SK-N-SH treated with all-trans-retinoic acid at 6 μM for 48 hours (cell line): ENCODE measurements around the gene MAMDC4.

Source experiments
- ARNTL ChIP-seq: fragments of 450-650 bp; formaldehyde crosslinking; IDR thresholded peaks from 2 replicates; pipeline ENCODE4 v1.5.0; 2020; ENCODE audit warnings: low read depth, mild to moderate bottlenecking, moderate library complexity, borderline replicate concordance
- TOX ChIP-seq: fragments of 250-450 bp; sonication (Bioruptor Pico); IDR thresholded peaks from 2 replicates; pipeline ENCODE4 v1.8.0; 2021; ENCODE audit warnings: mild to moderate bottlenecking, moderate library complexity, borderline replicate concordance

DNA sequence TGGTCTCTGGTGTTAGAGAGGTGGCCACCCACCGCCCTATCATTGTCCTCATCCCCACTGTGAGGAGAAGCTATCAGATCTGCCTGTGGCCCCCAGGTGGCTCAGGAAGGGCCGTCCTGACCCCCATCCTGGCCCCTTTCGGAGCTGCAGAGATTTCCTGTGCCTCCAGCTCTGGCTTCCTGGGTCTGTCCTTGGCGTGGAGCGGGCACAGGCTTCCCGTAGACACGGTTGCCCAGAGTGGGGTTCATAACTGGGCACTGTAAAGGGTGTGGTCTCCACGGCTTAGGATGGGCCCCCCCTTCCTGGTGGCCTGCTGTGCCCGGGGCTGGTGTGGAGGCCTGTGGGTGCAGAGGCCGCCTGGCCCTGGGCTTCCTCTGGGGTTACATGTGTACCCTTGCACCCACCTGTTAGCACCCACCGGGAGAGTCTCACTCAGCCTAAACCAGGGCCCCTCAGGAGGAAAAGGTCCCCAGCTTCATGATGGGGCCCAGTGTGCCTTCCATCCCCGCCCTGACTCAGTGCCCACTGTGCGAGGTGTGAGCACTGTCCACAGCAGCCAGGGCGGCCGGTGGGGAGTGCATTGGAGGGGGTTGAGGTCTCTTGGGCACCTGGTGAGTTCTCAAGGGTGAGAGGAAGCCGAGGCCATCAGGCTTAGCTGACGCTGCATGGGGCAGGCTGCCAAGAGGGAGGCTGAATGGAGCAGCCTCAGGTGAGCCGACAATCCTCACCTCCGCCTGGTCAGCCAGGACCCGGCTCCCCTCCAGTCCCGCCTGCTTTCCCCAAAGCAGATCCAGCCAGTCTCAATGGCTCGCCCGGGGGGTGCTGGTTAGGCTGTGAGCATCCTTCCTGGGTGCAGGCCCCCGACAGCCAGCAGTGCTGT is 25.2 kb upstream of the MAMDC4 start:
- no peak for TF ChIP-seq TOX (CRISPR knock-in tag)
- no peak for TF ChIP-seq ARNTL (CRISPR knock-in tag)
